Measurements from ENCODE around the gene STXBP5.
A peak's percentile ranks its signal among the peaks of the same experiment; 100 is the strongest.

The STXBP5 gene

GRCh38 chr6:147194652-147195411 lies 9.4 kb upstream of the STXBP5 start:
- no peak for TF ChIP-seq ZNF274 (IDR thresholded peaks at IDR 0.05; ENCODE audit: low read depth, low read length)
- no peak overlapping the region for H3K4me3 ChIP-seq (ENCODE audit: low read length)

DNA sequence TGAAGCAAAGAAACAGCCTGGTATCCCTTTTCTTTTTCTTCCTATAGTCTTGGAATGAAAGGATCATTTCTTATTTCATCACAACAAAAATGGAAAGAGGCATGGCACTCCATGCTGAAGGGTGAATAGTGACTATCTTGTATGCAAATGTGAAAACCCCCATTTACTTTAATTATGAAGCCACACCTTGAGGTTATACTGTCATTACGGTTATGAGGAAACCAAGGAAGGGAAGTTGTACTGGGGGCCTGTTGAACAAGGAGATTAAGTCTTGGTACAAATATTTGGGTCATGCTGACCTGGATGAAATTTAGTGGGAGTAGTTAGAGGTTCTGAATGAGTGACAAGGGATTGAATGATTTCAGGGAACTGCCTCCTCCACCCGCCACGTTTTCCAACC lies 8.7 kb upstream of the STXBP5 start:
- H3K4me3 ChIP-seq (ENCODE audit: low read length): no peak overlapping the region
- no peak for TF ChIP-seq ZNF274 (IDR thresholded peaks at IDR 0.05; ENCODE audit: low read depth, low read length)

DNA sequence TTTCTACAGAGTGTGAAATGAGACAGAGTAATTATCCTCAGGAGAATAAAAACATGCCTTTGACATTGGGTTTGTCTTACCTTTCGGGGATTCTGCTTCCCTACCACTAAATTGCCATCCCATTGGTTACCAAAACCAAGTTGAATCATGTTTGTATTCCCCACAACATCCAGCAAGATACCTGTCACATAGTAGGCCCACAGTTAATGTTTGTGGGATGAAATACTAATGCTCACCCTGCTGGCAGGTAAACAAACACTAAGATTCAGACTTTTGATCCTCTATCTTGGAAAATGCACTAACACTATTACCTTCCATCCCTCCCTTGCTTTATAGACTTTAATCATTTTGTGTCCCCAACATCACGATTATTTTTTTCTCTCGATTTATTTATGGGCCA lies 8.2 kb upstream of the STXBP5 start:
- H3K4me3 ChIP-seq (ENCODE audit: low read length): no peak overlapping the region
- no peak for TF ChIP-seq ZNF274 (IDR thresholded peaks at IDR 0.05; ENCODE audit: low read depth, low read length)

- H3K4me3 ChIP-seq (ENCODE audit: low read length): no peak overlapping the region
- TF ChIP-seq ZNF274 (IDR thresholded peaks at IDR 0.05; ENCODE audit: low read depth, low read length): no peak
These were observed 3.5 kb upstream of the STXBP5 start for GRCh38 chr6:147200711-147201110.

GRCh38 chr6:147201885-147202515 lies 2.2 kb upstream of the STXBP5 start:
- peak overlapping the region; percentile 90 for H3K4me3 ChIP-seq (ENCODE audit: low read length)
- TF ChIP-seq ZNF274 (IDR thresholded peaks at IDR 0.05; ENCODE audit: low read depth, low read length): no peak

GRCh38 chr6:147202516-147203310 lies 1.5 kb upstream of the STXBP5 start:
- peak overlapping the region; percentile 90 for H3K4me3 ChIP-seq (ENCODE audit: low read length)
- TF ChIP-seq ZNF274 (IDR thresholded peaks at IDR 0.05; ENCODE audit: low read depth, low read length): no peak

- H3K4me3 ChIP-seq (ENCODE audit: low read length): peak overlapping the region; percentile 90
- no peak for TF ChIP-seq ZNF274 (IDR thresholded peaks at IDR 0.05; ENCODE audit: low read depth, low read length)
These were observed 732 bp upstream of the STXBP5 start for GRCh38 chr6:147203311-147204059.

GRCh38 chr6:147204843-147205311 lies 660 bp downstream of the STXBP5 start:
- peak overlapping the region; percentile 90 for H3K4me3 ChIP-seq (ENCODE audit: low read length)
- no peak for TF ChIP-seq ZNF274 (IDR thresholded peaks at IDR 0.05; ENCODE audit: low read depth, low read length)

GRCh38 chr6:147205690-147206600 lies 1.7 kb downstream of the STXBP5 start:
- peak overlapping the region; percentile 60 for H3K4me3 ChIP-seq (ENCODE audit: low read length)
- TF ChIP-seq ZNF274 (IDR thresholded peaks at IDR 0.05; ENCODE audit: low read depth, low read length): no peak

DNA sequence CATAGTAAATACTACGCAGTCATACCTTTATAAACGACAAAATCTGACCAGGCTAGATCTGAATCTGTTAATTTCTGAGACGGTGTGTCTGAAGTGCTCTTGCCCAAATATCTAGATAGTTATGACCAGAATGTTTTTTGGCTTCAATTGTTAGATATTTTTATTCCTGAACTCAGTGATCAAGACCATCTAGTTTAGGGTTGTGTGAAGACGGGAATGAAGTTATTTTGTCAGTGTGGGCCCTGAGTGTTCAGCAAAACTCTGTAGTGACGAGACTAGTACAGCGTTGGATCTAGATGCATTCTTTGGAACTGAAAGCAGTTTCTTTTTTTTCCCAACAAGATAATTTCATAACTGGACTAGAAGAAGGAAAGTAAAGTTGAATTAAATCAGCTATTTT lies 3.1 kb downstream of the STXBP5 start:
- TF ChIP-seq ZNF274 (IDR thresholded peaks at IDR 0.05; ENCODE audit: low read depth, low read length): no peak
- H3K4me3 ChIP-seq (ENCODE audit: low read length): no peak overlapping the region

DNA sequence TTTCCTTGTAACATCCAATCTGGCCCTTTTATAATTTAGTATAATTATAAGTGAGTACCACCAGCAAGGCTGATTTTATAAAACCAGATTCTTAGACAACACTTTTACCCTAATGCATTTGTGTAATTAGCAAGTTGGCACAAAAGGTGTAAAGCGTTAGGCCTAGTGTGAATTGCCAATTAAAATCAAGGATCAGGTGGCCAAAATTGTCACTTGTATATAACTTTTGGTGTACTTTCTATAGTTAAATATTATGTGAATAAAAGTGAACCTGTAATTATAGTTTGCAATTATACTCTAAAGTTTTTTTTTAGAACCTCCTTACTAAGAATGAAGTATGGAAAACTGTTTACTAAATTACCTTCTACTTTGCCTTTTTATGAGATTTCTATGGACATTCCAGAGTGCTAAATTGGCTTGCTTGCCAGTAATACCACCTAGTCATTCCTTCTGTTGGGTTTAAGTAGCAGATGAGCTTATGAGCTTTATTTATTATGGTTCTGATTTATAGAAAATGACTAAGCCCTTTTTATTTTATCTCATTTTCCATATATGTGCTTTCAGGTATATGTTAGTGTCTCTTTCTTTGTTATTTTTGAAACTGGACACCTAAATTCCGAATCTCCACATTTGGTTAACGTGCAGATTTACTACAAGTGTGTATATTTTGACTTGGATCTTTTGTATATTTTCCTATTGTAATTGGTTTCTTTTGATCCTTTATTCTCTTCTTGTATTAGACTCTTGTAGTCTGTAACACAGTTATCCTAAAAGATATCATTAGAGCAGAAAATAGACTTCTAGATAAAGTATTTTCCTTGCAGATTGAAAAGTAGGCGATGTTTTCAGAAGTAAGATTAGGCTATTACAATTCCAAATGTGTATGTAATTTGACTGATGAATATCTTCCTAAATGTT lies 3.9 kb downstream of the STXBP5 start:
- no peak overlapping the region for H3K4me3 ChIP-seq (ENCODE audit: low read length)
- no peak for TF ChIP-seq ZNF274 (IDR thresholded peaks at IDR 0.05; ENCODE audit: low read depth, low read length)
